Osteoblast (primary cell): ENCODE measurements around the gene CCDC12. TPM values are rescaled to one million over a fixed set of nuclear protein-coding genes. Genes with fewer than 3 reads are reported as not detected.
A peak's percentile ranks its signal among the peaks of the same experiment; 100 is the strongest.

Experiments
- DNase-seq: peaks from one replicate; pipeline ENCODE4 v3.0.0; 2011; ENCODE audit warnings: low spot score, mixed read lengths; ENCODE audit not compliant: insufficient read length; ENCODE audit errors: missing footprints
- H2AFZ ChIP-seq: 2 replicates; pipeline ENCODE4 v1.6.0; 2011; ENCODE audit warnings: mild to moderate bottlenecking, low read length
- H3K27ac ChIP-seq: 2 replicates; pipeline ENCODE4 v1.5.1; 2011; ENCODE audit warnings: mild to moderate bottlenecking, low read depth, low read length, moderate library complexity
- H3K27me3 ChIP-seq: 2 replicates; pipeline ENCODE4 v1.6.0; 2012; ENCODE audit warnings: mild to moderate bottlenecking, control low read depth, inconsistent platforms, low read length, moderate library complexity; ENCODE audit not compliant: insufficient read depth
- H3K36me3 ChIP-seq: 2 replicates; pipeline ENCODE4 v1.5.1; 2011; ENCODE audit warnings: mild to moderate bottlenecking, low read length, control low read depth, moderate library complexity; ENCODE audit not compliant: insufficient read depth
- H3K4me1 ChIP-seq: 2 replicates; pipeline ENCODE4 v1.5.1; 2011; ENCODE audit warnings: mild to moderate bottlenecking, low read length, control low read depth, moderate library complexity; ENCODE audit not compliant: insufficient read depth
- H3K4me2 ChIP-seq: 2 replicates; pipeline ENCODE4 v1.6.0; 2011; ENCODE audit warnings: mild to moderate bottlenecking, low read length; ENCODE audit not compliant: insufficient read depth
- H3K4me3 ChIP-seq: fragments of 200-600 bp; sonication (generic); 3 replicates; pipeline ENCODE4 v1.5.1; 2012; ENCODE audit warnings: mild to moderate bottlenecking, low read length, inconsistent platforms; ENCODE audit not compliant: insufficient read depth
- H3K79me2 ChIP-seq: 2 replicates; pipeline ENCODE4 v1.6.0; 2012; ENCODE audit warnings: mild to moderate bottlenecking, low read length, control low read depth, inconsistent platforms; ENCODE audit not compliant: insufficient read depth
- H3K9me3 ChIP-seq: 2 replicates; pipeline ENCODE4 v1.5.1; 2011; ENCODE audit warnings: low read depth, low read length, control low read depth
- H4K20me1 ChIP-seq: 2 replicates; pipeline ENCODE4 v1.6.0; 2012; ENCODE audit warnings: mild to moderate bottlenecking, low read length, control low read depth; ENCODE audit not compliant: insufficient read depth
- CTCF ChIP-seq: IDR thresholded peaks from 2 replicates; pipeline ENCODE4 v1.5.1; 2011; ENCODE audit warnings: mild to moderate bottlenecking, low read depth, low read length, moderate library complexity; ENCODE audit errors: extremely low read depth
- total RNA-seq: library from RNA; depleted of rRNA; stranded (reverse); fragments of >200 nt; gene quantifications from 2 replicates; pipeline ENCODE4 v1.2.3, GENCODE V29; 2012

Gene CCDC12
- total RNA-seq, 1 donor = 20.6 TPM

GRCh38 chr3:46998121-46998851 is 21.7 kb upstream of the CCDC12 start:
- H2AFZ ChIP-seq = no peak overlapping the region
- H4K20me1 ChIP-seq = no peaks in the 10 kb centered on the region
- DNase-seq = peak; percentile 98

GRCh38 chr3:46997453-46998091 is 21.0 kb upstream of the CCDC12 start:
- TF ChIP-seq CTCF = no peak
- DNase-seq = peak; percentile 85
- H3K4me3 ChIP-seq = no peak overlapping the region
- no peaks in the 10 kb centered on the region for H3K4me1 ChIP-seq
- no peaks in the 10 kb centered on the region for H3K27me3 ChIP-seq
- no peaks in the 10 kb centered on the region for H3K9me3 ChIP-seq
- no peaks in the 10 kb centered on the region for H4K20me1 ChIP-seq
- no peaks in the 10 kb centered on the region for H3K79me2 ChIP-seq
- H3K27ac ChIP-seq = no peak overlapping the region
- H3K4me2 ChIP-seq = no peak overlapping the region
- H3K36me3 ChIP-seq = no peaks in the 10 kb centered on the region
- no peak overlapping the region for H2AFZ ChIP-seq

More at GRCh38 chr3:46998121-46998851, 21.7 kb upstream of the CCDC12 start:
- H3K36me3 ChIP-seq = no peaks in the 10 kb centered on the region
- no peak overlapping the region for H3K27ac ChIP-seq
- no peaks in the 10 kb centered on the region for H3K27me3 ChIP-seq
- H3K4me3 ChIP-seq = no peak overlapping the region
- peak; percentile 57 for TF ChIP-seq CTCF
- no peaks in the 10 kb centered on the region for H3K9me3 ChIP-seq
- H3K4me1 ChIP-seq = no peaks in the 10 kb centered on the region
- H3K79me2 ChIP-seq = no peaks in the 10 kb centered on the region
- no peak overlapping the region for H3K4me2 ChIP-seq

- H3K36me3 ChIP-seq = no peaks in the 10 kb centered on the region
Observed at GRCh38 chr3:46996689-46997452, 20.3 kb upstream of the CCDC12 start.

More at GRCh38 chr3:46996689-46997452, 20.3 kb upstream of the CCDC12 start:
- H4K20me1 ChIP-seq = no peaks in the 10 kb centered on the region
- TF ChIP-seq CTCF = no peak
- no peak overlapping the region for H3K27ac ChIP-seq
- H3K4me3 ChIP-seq = no peak overlapping the region
- H3K4me2 ChIP-seq = no peak overlapping the region
- peak; percentile 78 for DNase-seq
- H2AFZ ChIP-seq = no peak overlapping the region
- H3K79me2 ChIP-seq = no peaks in the 10 kb centered on the region
- no peaks in the 10 kb centered on the region for H3K9me3 ChIP-seq
- no peaks in the 10 kb centered on the region for H3K27me3 ChIP-seq
- H3K4me1 ChIP-seq = no peaks in the 10 kb centered on the region
